A549 (cell line): Measurements from ENCODE around the gene ALAS2.

ENCODE experiments used
- BHLHE40 ChIP-seq: IDR thresholded peaks from 2 replicates; pipeline ENCODE4 v1.6.1; 2012; ENCODE audit warnings: low read depth, low read length, inconsistent platforms
- EP300 ChIP-seq, 2 experiments: fragments of >200 bp; sonication (Bioruptor Twin); formaldehyde crosslinking; IDR thresholded peaks; 2 replicates in 1 of 2; 3 replicates in 1 of 2; pipeline ENCODE4 v1.6.1; 2016 to 2017
- ESRRA ChIP-seq: fragments of 150-350 bp; IDR thresholded peaks from 2 replicates; pipeline ENCODE4 v1.6.1; 2014; ENCODE audit warnings: mild to moderate bottlenecking, low read length, borderline replicate concordance
- POLR2A ChIP-seq: IDR thresholded peaks from 2 replicates; pipeline ENCODE4 v1.6.1; 2012; ENCODE audit warnings: mild to moderate bottlenecking, low read length
- ZNF302 ChIP-seq: fragments of 250-450 bp; sonication (Bioruptor Pico); IDR thresholded peaks from 2 replicates; pipeline ENCODE4 v1.9.0; 2021; ENCODE audit warnings: inconsistent platforms, mild to moderate bottlenecking, moderate library complexity
- TF ChIP-seq, protein P1 (sequence below): fragments of >200 bp; sonication (Bioruptor Twin); formaldehyde crosslinking; IDR thresholded peaks from 3 replicates; pipeline ENCODE4 v1.5.1; 2016

DNA sequence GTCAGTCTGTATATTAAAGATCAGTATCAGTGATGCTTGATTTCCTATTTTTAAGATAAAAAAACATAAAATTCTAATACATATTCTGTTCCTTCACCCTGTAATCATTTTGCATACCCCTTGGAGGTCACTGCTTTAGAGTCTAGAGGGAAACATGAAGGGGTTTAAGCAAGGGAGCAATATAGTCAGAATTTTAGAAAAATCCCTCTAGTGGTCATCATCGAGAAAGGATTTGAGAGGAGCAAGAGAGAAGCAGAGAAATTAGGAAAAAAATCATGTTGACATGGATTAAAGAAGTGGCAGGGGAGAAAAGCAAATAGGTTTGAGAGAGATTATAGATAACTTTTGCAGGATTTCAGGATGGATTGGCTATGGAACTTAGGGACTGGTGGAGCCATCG, 19.5 kb downstream of the ALAS2 start:
- TF ChIP-seq EP300 (IDR thresholded peaks at IDR 0.05) (no peak), ZNF302 (no peak), ESRRA (no peak), BHLHE40 (no peak), POLR2A (no peak)
- TF ChIP-seq, protein P1, sequence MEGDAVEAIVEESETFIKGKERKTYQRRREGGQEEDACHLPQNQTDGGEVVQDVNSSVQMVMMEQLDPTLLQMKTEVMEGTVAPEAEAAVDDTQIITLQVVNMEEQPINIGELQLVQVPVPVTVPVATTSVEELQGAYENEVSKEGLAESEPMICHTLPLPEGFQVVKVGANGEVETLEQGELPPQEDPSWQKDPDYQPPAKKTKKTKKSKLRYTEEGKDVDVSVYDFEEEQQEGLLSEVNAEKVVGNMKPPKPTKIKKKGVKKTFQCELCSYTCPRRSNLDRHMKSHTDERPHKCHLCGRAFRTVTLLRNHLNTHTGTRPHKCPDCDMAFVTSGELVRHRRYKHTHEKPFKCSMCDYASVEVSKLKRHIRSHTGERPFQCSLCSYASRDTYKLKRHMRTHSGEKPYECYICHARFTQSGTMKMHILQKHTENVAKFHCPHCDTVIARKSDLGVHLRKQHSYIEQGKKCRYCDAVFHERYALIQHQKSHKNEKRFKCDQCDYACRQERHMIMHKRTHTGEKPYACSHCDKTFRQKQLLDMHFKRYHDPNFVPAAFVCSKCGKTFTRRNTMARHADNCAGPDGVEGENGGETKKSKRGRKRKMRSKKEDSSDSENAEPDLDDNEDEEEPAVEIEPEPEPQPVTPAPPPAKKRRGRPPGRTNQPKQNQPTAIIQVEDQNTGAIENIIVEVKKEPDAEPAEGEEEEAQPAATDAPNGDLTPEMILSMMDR, result peak; percentile 35; the same call in 2 of the 3 replicates
